ENCODE results near the gene STARD13.

STARD13 gene

GRCh38 chr13:33191425-33192210 is 93.9 kb downstream of the STARD13 start:
- Histone ChIP-seq H3K9me3 (ENCODE audit: severe bottlenecking) (no peaks in the 10 kb centered on the region), H3K27ac (no peak overlapping the region), H3K27me3 (ENCODE audit: insufficient read depth, low read depth, severe bottlenecking) (no peaks in the 10 kb centered on the region), H3K4me3 (ENCODE audit: low read depth, low read length) (no peak overlapping the region), H3K36me3 (no peaks in the 10 kb centered on the region)
- no peak for DNase-seq
- TF ChIP-seq CTCF (IDR thresholded peaks at IDR 0.05; ENCODE audit: low read depth, low read length): no peak

- TF ChIP-seq CTCF (IDR thresholded peaks at IDR 0.05; ENCODE audit: low read depth, low read length): no peak
- H3K27ac ChIP-seq: no peak overlapping the region
These were observed 96.1 kb downstream of the STARD13 start for GRCh38 chr13:33189470-33189869.

GRCh38 chr13:33188093-33188882 is 97.3 kb downstream of the STARD13 start:
- Histone ChIP-seq H3K4me3 (ENCODE audit: low read depth, low read length) (no peak overlapping the region), H3K27me3 (ENCODE audit: insufficient read depth, low read depth, severe bottlenecking) (no peaks in the 10 kb centered on the region), H3K36me3 (no peaks in the 10 kb centered on the region), H3K27ac (no peak overlapping the region), H3K9me3 (ENCODE audit: severe bottlenecking) (no peaks in the 10 kb centered on the region)
- TF ChIP-seq CTCF (IDR thresholded peaks at IDR 0.05; ENCODE audit: low read depth, low read length): no peak
- no peak for DNase-seq

More at GRCh38 chr13:33189470-33189869, 96.1 kb downstream of the STARD13 start:
- H3K4me3 ChIP-seq (ENCODE audit: low read depth, low read length): no peak overlapping the region
- no peak for DNase-seq
- no peaks in the 10 kb centered on the region for H3K9me3 ChIP-seq (ENCODE audit: severe bottlenecking)
- H3K27me3 ChIP-seq (ENCODE audit: insufficient read depth, low read depth, severe bottlenecking): no peaks in the 10 kb centered on the region
- no peaks in the 10 kb centered on the region for H3K36me3 ChIP-seq

GRCh38 chr13:33186861-33187291 is 98.7 kb downstream of the STARD13 start:
- Histone ChIP-seq H3K36me3 (no peaks in the 10 kb centered on the region), H3K9me3 (ENCODE audit: severe bottlenecking) (no peaks in the 10 kb centered on the region), H3K27ac (no peak overlapping the region), H3K4me3 (ENCODE audit: low read depth, low read length) (no peak overlapping the region), H3K27me3 (ENCODE audit: insufficient read depth, low read depth, severe bottlenecking) (no peaks in the 10 kb centered on the region)
- no peak for TF ChIP-seq CTCF (IDR thresholded peaks at IDR 0.05; ENCODE audit: low read depth, low read length)
- no peak for DNase-seq

GRCh38 chr13:33185853-33186252 is 99.7 kb downstream of the STARD13 start:
- Histone ChIP-seq H3K27ac (no peak overlapping the region), H3K27me3 (ENCODE audit: insufficient read depth, low read depth, severe bottlenecking) (no peaks in the 10 kb centered on the region), H3K9me3 (ENCODE audit: severe bottlenecking) (no peaks in the 10 kb centered on the region), H3K36me3 (no peaks in the 10 kb centered on the region), H3K4me3 (ENCODE audit: low read depth, low read length) (no peak overlapping the region)
- TF ChIP-seq CTCF (IDR thresholded peaks at IDR 0.05; ENCODE audit: low read depth, low read length): no peak
- DNase-seq: no peak

Data from WERI-Rb-1 (cell line).